Tibial artery (tissue), 4 donors: ENCODE results near the gene SI.

Experiments
- DNase-seq, 2 donors: peaks; one replicate each; pipeline ENCODE4 v3.0.0-alpha.2; 2019
- H3K27ac ChIP-seq, 2 donors: fragments of 200-600 bp; sonication (generic) in 1 of 2; 1 replicate in 1 of 2; 2 replicates in 1 of 2; pipeline ENCODE4 v1.5.1; 2018 to 2019; ENCODE audit warnings: mild to moderate bottlenecking in 1 of 2
- H3K27me3 ChIP-seq, 2 donors: fragments of 200-600 bp; sonication (generic) in 1 of 2; one replicate each; pipeline versions ENCODE4 v1.5.1 to v1.6.0; 2016 to 2019
- H3K36me3 ChIP-seq, 3 donors: fragments of 200-600 bp; sonication (generic) in 2 of 3; one replicate each; pipeline ENCODE4 v1.5.1; 2016 to 2019; ENCODE audit warnings: mild to moderate bottlenecking in 2 of 3
- H3K4me1 ChIP-seq, 4 donors: fragments of 200-600 bp; sonication (generic) in 2 of 4; 1 replicate in 3 of 4; 2 replicates in 1 of 4; pipeline ENCODE4 v1.5.1; 2016 to 2019
- H3K4me3 ChIP-seq, 2 donors: fragments of 200-600 bp; sonication (generic) in 1 of 2; 1 replicate in 1 of 2; 2 replicates in 1 of 2; pipeline ENCODE4 v1.5.1; 2018 to 2019; ENCODE audit warnings: mild to moderate bottlenecking in 2 of 2
- H3K9me3 ChIP-seq, 3 donors: fragments of 200-600 bp; sonication (generic) in 1 of 3; one replicate each; pipeline ENCODE4 v1.5.1; 2016 to 2019
- intact Hi-C: fragments of 100-400 bp; cut with DNase I; formaldehyde crosslinking; loops from one replicate; pipeline ENCODE4 v1.15.0; 2023; ENCODE audit warnings: low total_unique reads
- TF ChIP-seq, protein P1 (sequence below), 2 experiments: fragments of 200-600 bp in 1 of 2; fragments of 450-650 bp in 1 of 2; IDR thresholded peaks; one replicate each; pipeline ENCODE4 v1.5.1; 2017 to 2019; ENCODE audit warnings: antibody characterized with exemption in 2 of 2, mild to moderate bottlenecking in 1 of 2, moderate library complexity in 1 of 2

The SI gene

DNA sequence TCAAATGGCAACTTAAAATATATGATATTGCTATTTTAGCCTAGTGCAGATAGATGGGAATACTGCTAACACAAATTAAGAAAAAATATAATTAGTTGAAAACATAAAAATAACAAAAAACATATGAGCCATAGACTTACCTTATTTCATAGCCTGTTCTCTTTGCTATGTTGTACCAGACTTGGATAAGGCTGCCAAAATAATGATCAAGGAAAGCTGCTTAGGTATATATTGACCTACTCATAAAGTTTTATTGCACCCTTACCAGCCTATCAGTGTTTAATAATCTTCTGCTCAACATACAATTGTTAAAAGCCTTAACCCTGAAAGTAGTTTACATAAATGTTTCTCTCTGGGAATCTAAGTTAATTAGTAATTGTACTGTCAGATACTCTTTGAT, at the start of gene SI:
SI (minus strand) TSS at position 204 of the 400 bp plus-strand sequence. CDS start 2,484 bp downstream, outside the sequence.
- no peaks in the 10 kb centered on the region for H3K9me3 ChIP-seq
- H3K27me3 ChIP-seq: no peaks in the 10 kb centered on the region
- H3K4me3 ChIP-seq: no peak within 1 kb of the TSS
- DNase-seq: no peak
- H3K36me3 ChIP-seq: no peaks in the 10 kb centered on the region
- no peak within 1 kb of the TSS for H3K27ac ChIP-seq
- intact Hi-C loops: no loop called here
- TF ChIP-seq, protein P1, sequence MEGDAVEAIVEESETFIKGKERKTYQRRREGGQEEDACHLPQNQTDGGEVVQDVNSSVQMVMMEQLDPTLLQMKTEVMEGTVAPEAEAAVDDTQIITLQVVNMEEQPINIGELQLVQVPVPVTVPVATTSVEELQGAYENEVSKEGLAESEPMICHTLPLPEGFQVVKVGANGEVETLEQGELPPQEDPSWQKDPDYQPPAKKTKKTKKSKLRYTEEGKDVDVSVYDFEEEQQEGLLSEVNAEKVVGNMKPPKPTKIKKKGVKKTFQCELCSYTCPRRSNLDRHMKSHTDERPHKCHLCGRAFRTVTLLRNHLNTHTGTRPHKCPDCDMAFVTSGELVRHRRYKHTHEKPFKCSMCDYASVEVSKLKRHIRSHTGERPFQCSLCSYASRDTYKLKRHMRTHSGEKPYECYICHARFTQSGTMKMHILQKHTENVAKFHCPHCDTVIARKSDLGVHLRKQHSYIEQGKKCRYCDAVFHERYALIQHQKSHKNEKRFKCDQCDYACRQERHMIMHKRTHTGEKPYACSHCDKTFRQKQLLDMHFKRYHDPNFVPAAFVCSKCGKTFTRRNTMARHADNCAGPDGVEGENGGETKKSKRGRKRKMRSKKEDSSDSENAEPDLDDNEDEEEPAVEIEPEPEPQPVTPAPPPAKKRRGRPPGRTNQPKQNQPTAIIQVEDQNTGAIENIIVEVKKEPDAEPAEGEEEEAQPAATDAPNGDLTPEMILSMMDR (IDR thresholded peaks at IDR 0.05): no peak
- H3K4me1 ChIP-seq: no peaks in the 10 kb centered on the region

DNA sequence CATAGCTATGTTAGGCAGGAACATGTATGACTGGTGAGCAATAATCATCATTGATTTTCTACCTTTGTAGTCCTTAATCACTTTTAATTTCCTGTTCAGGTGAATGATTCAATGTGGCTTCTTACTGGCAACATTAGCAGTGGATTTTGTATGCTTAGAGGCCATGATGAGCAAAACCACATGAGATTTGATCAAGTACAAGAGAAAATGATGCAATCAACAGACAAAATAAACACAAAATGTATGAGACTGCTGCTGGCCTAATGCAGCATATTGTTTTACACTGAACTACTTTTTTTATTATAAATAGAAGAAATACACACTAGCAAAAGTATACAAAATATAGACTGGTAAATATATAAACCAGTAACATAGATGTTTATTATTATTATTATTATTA, 47.5 kb upstream of the SI start:
- H3K9me3 ChIP-seq: no peaks in the 10 kb centered on the region
- no peaks in the 10 kb centered on the region for H3K27me3 ChIP-seq
- TF ChIP-seq, protein P1 (IDR thresholded peaks at IDR 0.05): no peak
- H3K4me3 ChIP-seq: no peak overlapping the region
- H3K4me1 ChIP-seq: no peaks in the 10 kb centered on the region
- DNase-seq: no peak
- no peaks in the 10 kb centered on the region for H3K36me3 ChIP-seq
- H3K27ac ChIP-seq: no peak overlapping the region
- intact Hi-C loops: no loop called here

- Histone ChIP-seq H3K27me3 (no peaks in the 10 kb centered on the region), H3K9me3 (no peaks in the 10 kb centered on the region), H3K4me3 (no peak overlapping the region), H3K27ac (no peak overlapping the region), H3K4me1 (no peaks in the 10 kb centered on the region), H3K36me3 (no peaks in the 10 kb centered on the region)
- TF ChIP-seq, protein P1 (IDR thresholded peaks at IDR 0.05): no peak
- intact Hi-C loops: no loop called here
- DNase-seq: no peak
These were observed 33.1 kb upstream of the SI start for GRCh38 chr3:165111401-165111800.

- no peak overlapping the region for H3K4me3 ChIP-seq
- no peaks in the 10 kb centered on the region for H3K36me3 ChIP-seq
- intact Hi-C loops: no loop called here
- H3K9me3 ChIP-seq: no peaks in the 10 kb centered on the region
- H3K27ac ChIP-seq: no peak overlapping the region
- no peaks in the 10 kb centered on the region for H3K4me1 ChIP-seq
- H3K27me3 ChIP-seq: no peaks in the 10 kb centered on the region
- DNase-seq: no peak
- TF ChIP-seq, protein P1 (IDR thresholded peaks at IDR 0.05): no peak
These were observed 25.3 kb upstream of the SI start for GRCh38 chr3:165103616-165104015.

GRCh38 chr3:165082650-165083049, 4.4 kb upstream of the SI start:
- intact Hi-C loops: no loop called here
- Histone ChIP-seq H3K36me3 (no peaks in the 10 kb centered on the region), H3K4me3 (no peak overlapping the region), H3K27me3 (no peaks in the 10 kb centered on the region), H3K4me1 (no peaks in the 10 kb centered on the region), H3K27ac (no peak overlapping the region), H3K9me3 (no peaks in the 10 kb centered on the region)
- TF ChIP-seq, protein P1 (IDR thresholded peaks at IDR 0.05): no peak
- DNase-seq: no peak

DNA sequence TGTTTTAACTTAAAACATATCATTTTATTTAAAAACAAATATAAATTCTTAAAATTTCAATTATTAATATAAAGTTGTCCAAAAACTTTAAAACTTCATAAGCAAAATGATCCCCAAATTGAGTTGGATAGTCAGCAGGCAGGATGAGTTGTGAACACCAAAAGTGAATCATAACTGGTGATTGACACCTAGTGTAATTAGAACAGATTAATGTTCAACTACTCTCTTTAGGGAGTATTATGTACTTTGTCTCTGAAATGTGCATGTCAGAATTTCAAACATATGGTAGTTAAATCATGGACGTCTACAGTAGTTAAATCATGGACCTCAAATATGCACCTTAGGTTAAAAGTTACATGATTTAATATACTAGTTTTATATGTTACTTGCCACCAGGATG, 2.9 kb upstream of the SI start:
- TF ChIP-seq, protein P1 (IDR thresholded peaks at IDR 0.05): no peak
- Histone ChIP-seq H3K27ac (no peak overlapping the region), H3K4me1 (no peaks in the 10 kb centered on the region), H3K27me3 (no peaks in the 10 kb centered on the region), H3K36me3 (no peaks in the 10 kb centered on the region), H3K9me3 (no peaks in the 10 kb centered on the region), H3K4me3 (no peak overlapping the region)
- intact Hi-C loops: no loop called here
- no peak for DNase-seq
